Measurements from ENCODE around the gene SPTY2D1.

- no peak for TF ChIP-seq CTCF (conservative IDR thresholded peaks at IDR 0.05)
- TF ChIP-seq ZFX (IDR thresholded peaks at IDR 0.05) = no peak
Measured at GRCh38 chr11:18599739-18600230, 34.4 kb downstream of the SPTY2D1 start, which contains the start of gene MISFA.

All from C4-2B (cell line).